Measurements from ENCODE around the gene MOB4. TPM values are rescaled to one million over a fixed set of nuclear protein-coding genes. Genes with fewer than 3 reads are reported as not detected.
"Not testable (repeated sequence)": the region's sequence is repeated elsewhere in the genome, so short reads cannot be mapped to it uniquely, and the experiment has no call there.

MOB4 gene
- total RNA-seq (2014; rRNA removed; shearing (Covaris generic)): 32.9 and 42.7 TPM in 2 replicates
- 25.3 and 38.2 TPM in 2 replicates for polyA plus RNA-seq (2015; cell fraction: cytosol; rRNA removed)
- 11.0 and 16.2 TPM in 2 replicates for polyA plus RNA-seq (2015; cell fraction: nucleus; rRNA removed)

DNA sequence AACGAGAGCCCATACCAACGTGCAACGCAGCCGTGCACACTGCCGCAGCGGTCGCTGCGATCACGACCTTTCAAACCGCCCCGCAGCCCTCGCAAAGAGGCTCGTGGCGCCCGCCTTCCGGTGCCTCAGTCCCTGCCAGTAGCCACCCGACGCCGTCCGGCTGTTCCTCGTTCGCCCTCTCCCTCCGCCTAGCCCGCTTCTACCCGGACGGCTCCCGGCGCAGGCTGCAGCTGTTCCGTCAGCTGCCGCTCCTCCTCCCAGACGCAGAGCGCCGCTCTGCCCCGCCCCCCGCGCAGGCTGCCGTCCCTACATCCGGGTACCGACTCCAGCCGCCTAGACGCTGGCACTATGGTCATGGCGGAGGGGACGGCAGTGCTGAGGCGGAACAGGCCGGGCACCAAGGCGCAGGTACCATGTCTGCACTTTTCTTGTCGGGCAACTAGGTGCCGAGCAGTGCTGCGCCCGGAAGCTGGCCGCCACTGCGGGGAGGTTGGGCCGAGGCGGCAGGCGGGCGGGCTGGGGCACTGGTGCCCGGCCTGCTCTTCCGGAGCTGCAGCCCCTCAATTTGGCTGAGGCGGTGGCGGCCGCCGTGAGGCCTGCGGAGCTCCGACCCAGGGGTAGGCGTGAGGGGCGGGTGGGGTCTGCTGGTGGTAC lies at the start of gene MOB4:
TSS of gene MOB4 (plus strand) at position 328 of the 654 bp plus-strand sequence. CDS start at position 349, 21 bp downstream.
- in situ Hi-C loops (cut with HindIII; ENCODE audit: low pct_unique_long_range_greater_than_20kb, low sequenced_read_pairs): no loop called here
- peak; percentile 92 for DNase-seq (ENCODE audit: low read depth, low spot score)

DNA sequence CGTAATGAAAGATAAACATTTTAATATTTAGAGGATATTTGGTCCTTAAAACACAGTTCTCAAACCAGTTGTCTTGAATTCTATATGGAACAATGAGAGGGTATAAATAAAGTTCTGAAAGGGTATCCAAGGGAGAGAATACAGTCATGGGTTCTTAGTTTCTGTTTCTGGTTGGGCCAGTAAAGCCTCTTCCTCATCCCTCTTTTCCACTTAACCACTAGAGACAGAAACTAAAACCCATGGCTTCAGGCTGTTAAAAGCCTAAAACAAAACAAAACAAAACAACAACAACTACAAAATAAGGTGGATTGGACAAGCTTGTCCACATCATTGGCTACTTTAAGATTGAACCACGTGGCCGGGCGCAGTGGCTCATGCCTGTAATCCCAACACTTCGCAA lies 43.7 kb upstream of the MOB4 start:
- DNase-seq (ENCODE audit: low read depth, low spot score): no peak
- in situ Hi-C loops (cut with HindIII; ENCODE audit: low pct_unique_long_range_greater_than_20kb, low sequenced_read_pairs): no loop called here

DNA sequence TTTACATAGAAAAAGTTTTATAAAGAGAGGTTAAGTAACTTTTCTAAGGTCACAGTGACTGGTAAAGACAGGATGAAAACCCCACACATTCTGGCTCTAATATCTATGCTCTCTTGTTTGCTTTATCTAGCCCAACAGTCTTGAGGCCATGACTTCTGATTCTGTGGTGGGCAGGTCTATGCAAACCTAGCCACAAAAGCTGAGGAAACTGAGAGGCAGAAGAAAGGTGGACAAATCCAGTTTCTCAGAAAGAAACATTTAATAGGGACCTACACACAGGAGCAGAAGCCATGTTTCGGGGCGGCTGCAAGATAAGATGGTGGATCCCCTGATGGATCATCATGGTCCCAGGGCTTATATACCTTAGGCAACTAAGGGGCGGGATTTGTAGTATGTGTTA lies 38.1 kb upstream of the MOB4 start:
- no peak for DNase-seq (ENCODE audit: low read depth, low spot score)
- in situ Hi-C loops (cut with HindIII; ENCODE audit: low pct_unique_long_range_greater_than_20kb, low sequenced_read_pairs): no loop called here

DNA sequence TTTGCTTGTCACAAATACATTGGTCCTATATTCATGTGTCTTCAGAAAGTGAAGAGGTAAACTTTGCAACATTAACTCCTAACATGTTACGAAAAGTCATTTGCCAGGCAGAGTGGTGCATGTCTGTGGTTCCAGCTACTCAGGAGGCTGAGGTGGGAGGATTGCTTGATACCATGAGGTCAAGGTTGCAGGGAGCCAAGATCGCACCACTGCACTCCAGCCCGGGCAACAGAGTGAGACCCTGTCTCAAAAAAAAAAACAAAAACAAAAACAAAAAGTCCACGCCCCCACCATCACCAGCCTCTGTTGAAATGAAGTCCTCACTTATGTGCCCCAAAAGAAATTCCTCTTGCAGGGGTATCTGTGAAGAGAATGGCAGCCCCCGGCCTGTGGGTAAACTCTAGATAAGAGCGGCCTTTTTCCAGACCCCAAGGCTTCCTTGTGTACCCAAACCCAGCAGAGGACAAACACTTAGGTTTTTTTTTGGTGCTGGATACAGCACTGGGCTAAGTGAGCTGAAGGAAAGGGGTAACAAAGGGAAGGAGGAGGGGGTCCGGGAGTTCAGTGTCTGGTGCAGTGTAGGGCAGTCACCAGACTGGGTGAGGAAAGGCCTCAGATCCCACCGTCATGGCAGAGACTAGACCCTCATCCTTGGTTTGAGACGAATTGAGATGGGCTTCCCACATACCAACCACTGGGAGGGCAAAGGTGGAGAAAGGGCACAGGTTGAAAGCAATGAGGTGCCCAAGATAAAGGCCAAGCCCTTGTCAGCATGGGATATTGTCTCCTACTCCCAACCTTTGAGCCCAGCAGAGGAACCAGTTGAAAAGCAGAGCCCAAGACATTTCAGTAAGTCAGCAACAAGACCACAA lies 35.5 kb upstream of the MOB4 start:
- no peak for DNase-seq (ENCODE audit: low read depth, low spot score)
- in situ Hi-C loops (cut with HindIII; ENCODE audit: low pct_unique_long_range_greater_than_20kb, low sequenced_read_pairs): no loop called here

DNA sequence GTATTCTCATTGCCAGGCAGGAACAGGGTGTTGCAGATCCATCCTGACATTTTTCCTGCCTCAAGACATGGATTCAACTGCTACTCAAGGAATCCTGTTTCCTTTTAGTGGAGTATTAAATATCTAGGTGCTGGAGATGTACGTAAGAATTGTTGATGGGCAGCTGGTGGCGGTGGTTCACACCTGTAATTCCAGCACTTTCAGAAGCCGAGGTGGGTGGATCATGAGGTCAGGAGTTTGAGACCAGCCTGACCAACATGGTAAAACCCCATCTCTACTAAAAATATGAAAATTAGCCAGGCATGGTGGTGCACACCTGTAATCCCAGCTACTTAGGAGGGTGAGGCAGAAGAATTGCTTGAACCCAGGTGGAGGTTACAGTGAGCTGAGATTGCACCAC lies 31.6 kb upstream of the MOB4 start:
- DNase-seq (ENCODE audit: low read depth, low spot score); in situ Hi-C loops (cut with HindIII; ENCODE audit: low pct_unique_long_range_greater_than_20kb, low sequenced_read_pairs): not testable (repeated sequence)

DNA sequence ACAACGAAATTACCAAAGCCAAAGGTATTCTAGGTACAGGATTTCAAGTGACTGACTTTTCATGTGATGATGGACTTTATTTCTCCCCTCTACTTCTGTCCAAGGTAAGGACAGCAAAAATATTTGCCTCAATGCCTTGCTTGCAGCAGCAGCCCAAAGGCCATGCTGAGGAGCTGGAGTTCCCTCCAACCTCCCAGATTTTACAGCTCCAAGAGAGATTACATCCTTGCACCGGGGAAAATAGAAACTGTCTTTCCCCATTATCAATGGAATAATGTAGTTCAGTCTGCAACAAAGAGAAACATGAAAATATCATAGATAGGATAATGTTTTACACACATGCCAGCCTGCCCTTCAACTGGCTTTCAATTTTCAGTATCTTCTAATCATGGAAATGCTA lies 29.7 kb upstream of the MOB4 start:
- in situ Hi-C loops (cut with HindIII; ENCODE audit: low pct_unique_long_range_greater_than_20kb, low sequenced_read_pairs): no loop called here
- no peak for DNase-seq (ENCODE audit: low read depth, low spot score)

DNA sequence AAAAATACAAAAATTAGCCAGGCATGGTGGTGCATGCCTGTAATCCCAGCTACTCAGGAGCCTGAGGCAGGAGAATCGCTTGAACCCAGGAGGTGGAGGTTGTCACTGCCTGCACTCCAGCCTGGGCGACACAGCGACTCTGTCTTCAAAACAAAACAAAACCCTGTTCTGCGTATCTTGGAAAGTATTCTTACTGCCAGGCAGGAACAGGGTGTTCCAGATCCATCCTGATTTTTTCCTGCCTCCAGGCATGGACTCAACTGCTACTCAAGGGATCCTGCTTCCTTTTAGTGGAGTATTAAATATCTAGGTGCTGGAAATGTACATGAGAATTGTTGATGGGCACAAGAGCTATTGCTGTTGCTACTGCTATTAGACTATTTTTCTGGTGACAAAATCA lies 28.5 kb upstream of the MOB4 start:
- in situ Hi-C loops (cut with HindIII; ENCODE audit: low pct_unique_long_range_greater_than_20kb, low sequenced_read_pairs): no loop called here
- no peak for DNase-seq (ENCODE audit: low read depth, low spot score)

DNA sequence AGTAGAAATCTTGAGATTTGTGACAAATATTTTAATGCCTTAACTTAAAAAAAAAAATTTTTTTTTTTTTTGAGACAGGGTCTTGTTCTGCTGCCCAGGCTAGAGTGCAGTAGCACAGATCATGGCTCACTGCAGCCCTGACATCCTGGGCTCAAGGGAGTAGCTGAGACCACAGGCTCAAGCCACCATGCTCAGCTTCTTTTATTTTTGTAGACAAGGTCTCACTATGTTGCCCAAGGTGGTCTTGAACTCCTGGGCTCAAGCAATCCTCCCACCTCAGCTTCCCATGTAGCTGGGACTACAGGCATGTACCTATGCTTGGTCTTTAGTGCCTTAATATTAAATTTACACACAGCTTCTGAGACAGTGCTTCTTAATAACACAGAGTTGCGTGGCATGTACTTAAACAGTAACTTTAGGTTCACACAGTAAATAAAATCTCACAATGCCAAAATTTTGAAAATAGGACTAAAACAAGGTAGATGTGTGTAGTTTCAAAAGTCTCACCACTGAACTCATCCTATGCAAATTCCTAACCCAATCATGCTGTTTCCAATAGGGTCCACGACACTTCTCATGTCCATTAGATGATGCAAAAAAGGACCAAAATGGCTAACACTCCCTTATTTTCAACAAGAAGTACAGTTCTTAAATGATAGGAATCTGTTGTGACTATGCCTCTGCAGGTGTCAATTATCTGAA lies 20.3 kb upstream of the MOB4 start:
- no peak for DNase-seq (ENCODE audit: low read depth, low spot score)
- in situ Hi-C loops (cut with HindIII; ENCODE audit: low pct_unique_long_range_greater_than_20kb, low sequenced_read_pairs): no loop called here

DNA sequence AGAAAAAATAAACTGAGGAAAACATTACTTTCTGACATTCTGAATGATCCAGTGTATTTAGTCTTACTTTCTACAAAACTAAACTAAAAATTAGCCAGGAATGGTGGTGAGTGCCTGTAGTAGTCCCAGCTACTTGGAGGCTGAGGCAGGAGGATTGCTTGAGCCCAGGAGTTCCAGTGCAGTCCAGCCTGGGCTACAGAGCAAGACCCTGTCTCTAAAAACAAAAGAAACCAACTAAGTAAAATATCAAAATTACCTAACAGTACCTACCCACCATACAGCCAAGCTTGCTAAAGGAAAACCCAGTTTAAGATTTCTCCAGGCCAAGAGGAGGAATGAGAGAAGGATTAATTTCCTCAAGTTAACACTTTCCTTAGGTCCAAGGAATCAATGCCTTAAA lies 19.2 kb upstream of the MOB4 start:
- DNase-seq (ENCODE audit: low read depth, low spot score): no peak
- in situ Hi-C loops (cut with HindIII; ENCODE audit: low pct_unique_long_range_greater_than_20kb, low sequenced_read_pairs): no loop called here

DNA sequence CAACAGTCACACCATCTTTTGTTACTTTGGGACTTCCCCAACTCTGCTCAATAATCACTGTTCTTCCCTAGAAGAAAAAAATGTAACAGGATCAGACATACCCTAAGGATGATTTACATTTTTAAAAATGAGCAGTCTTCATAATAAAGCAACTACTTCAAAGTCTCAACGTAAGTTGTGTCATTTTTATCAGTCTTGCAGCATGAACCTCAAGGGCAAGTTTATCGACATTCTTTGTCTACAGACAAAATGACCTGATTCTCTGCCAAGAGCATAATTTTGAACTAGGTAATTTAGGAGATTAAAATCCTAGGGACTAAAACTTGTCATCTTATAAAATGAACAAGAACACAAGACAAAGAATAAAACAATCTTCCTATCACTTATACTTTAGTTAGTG lies 18.5 kb upstream of the MOB4 start:
- no peak for DNase-seq (ENCODE audit: low read depth, low spot score)
- in situ Hi-C loops (cut with HindIII; ENCODE audit: low pct_unique_long_range_greater_than_20kb, low sequenced_read_pairs): no loop called here

DNA sequence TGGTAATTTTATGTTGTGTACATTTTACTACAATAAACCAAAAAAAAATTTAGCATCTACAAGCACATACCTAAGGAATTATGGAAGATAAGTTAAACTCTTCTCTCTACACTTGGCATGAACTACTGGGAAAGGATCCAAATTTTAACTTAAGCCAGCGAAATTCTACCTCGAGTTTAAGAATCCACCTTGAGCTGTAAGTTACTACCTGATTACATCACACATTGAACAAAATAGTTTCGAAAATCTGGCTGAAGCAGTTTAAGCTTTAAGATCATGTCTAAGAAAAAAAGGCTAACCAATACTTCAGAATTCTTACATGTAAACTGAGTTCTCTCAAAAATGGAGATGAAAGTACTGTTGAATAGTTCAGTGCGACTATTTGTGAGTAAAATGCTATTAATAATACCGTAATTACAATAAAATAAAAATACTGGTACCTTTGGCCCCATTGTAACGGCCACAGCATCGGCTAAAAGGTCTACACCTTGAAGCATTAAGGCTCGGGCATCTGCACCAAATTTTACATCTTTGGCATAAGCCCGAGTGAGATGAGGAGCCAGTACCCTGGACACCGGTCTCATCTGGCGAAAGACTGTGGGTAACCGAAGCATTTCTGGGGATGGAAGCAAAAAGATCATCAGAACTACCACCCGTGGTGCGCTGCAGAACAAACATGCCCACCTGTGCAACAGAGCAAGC lies 17.5 kb upstream of the MOB4 start:
- DNase-seq (ENCODE audit: low read depth, low spot score): no peak
- in situ Hi-C loops (cut with HindIII; ENCODE audit: low pct_unique_long_range_greater_than_20kb, low sequenced_read_pairs): no loop called here

DNA sequence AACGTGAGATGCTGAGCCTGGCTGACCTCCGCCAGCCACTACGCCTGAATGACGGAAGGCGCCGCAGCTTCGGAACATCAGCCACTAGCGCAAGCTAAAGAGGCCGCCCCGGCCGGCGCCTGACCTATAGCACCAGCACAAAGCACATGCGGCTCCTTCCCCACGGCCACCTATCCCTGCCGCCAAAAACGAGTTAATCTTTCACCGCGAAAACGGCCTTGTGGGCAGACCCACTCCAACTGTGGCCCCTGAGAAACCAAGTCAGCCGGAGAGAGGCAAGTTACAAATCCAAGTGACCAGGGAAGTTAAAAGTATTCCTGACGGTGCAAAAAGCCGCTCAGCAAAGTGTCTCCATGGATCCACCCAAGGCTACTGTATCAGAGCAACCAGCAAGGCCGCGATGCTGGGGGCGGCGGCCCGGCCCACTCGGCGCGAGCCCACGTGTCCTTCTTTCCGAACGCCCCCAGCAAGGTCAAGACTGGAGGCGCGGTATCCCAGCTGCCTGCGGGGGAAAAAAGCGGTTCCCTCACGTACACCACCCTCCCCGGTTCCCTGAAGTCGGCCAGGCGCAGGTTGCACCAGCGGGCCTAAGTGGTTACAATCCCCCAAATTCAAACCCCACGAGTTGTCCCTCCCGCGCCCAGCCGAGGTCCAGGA lies 16.8 kb upstream of the MOB4 start:
- in situ Hi-C loops (cut with HindIII; ENCODE audit: low pct_unique_long_range_greater_than_20kb, low sequenced_read_pairs): no loop called here
- DNase-seq (ENCODE audit: low read depth, low spot score): peak; percentile 36

DNA sequence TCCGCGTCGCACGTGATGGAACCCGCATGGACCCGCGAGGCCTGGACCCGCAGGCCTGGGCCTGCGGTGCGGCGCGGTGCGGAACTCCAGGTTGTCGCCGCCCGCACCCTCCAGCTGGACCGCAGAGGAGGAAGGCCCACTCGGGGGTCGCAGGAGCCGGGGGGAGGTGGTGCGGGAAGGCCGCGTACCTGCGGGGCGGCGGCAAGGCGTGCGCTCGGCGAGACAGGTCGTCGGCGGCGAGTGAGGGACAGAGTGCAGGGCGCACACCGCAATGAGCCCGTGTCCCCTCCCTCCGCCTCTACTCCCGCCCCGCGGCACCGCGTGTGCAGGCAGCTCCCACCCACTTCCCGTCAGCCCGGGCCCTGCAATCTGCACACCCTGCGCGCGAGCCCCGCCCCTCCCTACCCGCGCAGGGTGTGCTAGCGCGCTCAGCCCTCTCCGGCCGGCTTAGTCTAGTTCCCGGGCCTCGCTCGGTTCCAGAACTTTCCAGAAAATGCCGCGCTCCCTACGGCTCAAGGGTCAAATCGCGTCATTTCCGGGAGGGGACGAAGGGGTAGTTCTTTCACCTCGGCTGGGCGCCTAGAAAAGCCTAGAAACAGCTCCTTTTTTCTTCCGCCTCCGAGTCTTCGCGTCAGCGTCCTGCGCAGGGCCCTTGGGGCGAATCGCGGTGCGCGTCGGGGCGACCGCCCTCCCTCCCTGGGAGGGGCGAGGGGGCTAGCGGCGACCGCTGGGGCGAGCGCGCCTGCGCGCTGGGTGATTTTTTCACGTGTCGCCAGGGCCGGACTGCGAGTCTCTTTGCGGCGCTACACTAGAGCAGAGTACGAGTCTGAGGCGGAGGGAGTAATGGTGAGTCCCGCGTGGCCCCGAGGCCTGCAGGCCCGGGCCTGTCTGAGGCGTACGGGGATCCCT lies 16.0 kb upstream of the MOB4 start, which contains the start of the genes HSPD1 and HSPE1:
TSS of gene HSPD1 (minus strand) at position 247 of the 909 bp plus-strand sequence. CDS start 992 bp downstream, outside the sequence.
TSS of gene HSPE1 (plus strand) at position 786 of the 909 bp plus-strand sequence. CDS start at position 844, 58 bp downstream.
- DNase-seq (ENCODE audit: low read depth, low spot score): peak; percentile 99
- in situ Hi-C loops (cut with HindIII; ENCODE audit: low pct_unique_long_range_greater_than_20kb, low sequenced_read_pairs): no loop called here

DNA sequence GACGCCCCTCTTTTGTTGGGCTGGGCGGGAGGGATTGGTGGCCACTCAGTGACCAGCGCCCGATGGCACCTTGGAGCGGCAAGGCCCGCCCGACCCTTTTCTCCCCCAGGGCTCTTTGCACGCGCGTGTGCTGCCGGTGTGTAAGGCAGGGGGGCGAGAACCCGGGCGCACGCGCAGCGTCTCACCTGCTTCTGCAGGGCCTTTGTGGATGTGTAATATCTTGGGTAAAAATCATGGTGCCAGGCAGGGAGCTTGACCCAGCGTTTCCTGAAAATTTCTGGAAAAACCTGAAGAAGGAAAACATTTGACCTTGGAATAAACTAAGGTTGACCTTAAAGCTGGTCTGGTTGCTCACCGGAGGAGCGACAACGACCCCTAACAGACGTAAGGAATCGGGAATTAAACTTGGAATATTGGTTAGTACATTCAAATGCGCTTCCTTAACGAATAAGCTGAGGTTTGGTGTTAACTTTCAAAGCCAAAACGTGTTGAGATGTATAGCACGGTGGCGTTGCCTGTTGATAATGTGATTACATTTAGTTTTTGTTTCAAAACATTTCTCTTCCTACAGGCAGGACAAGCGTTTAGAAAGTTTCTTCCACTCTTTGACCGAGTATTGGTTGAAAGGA lies 15.2 kb upstream of the MOB4 start:
- DNase-seq (ENCODE audit: low read depth, low spot score): no peak
- in situ Hi-C loops (cut with HindIII; ENCODE audit: low pct_unique_long_range_greater_than_20kb, low sequenced_read_pairs): no loop called here

DNA sequence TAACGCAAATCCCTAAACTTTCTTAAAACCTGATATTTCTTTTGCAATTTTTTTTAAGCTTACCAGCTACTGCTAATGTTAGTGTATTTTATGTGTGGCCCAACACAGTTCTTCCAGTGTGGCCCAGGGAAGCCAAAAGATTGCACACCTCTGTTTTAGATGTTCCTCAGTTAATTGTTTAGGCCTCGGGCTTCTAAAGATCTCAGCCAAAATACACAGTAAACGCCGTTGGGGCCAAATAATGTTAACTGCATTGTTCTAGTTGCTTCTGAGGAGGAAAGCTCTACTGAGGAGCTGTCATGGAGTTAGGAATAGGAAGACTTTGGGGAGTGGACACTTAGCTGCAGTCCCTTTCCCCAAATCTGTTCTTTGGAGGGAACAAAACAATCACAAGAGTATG lies 13.7 kb upstream of the MOB4 start:
- DNase-seq (ENCODE audit: low read depth, low spot score): no peak
- in situ Hi-C loops (cut with HindIII; ENCODE audit: low pct_unique_long_range_greater_than_20kb, low sequenced_read_pairs): no loop called here

DNA sequence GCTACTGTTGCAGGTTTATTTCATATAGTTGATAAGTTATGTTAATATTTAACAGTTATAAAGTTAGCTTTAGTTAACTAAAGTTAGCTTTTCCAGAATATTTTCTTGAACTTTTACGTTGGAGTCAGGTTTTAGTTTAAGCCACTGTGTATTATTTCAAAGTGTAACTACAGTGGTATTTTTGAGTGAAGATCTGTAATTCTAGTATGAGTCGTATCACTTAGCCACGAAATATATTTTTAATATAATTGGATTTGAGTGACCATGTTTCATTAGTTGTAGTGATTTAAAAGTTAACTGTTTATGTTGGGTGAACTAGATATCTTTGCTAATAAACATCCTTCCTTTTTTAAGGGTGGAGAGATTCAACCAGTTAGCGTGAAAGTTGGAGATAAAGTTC lies 13.2 kb upstream of the MOB4 start:
- in situ Hi-C loops (cut with HindIII; ENCODE audit: low pct_unique_long_range_greater_than_20kb, low sequenced_read_pairs): no loop called here
- DNase-seq (ENCODE audit: low read depth, low spot score): no peak

Measured in SK-MEL-5 (cell line).